CD4-positive, alpha-beta T cell treated with Interleukin-15 for 1 hour (primary cell): ENCODE data around the gene THSD4.
"Not testable (repeated sequence)": the region's sequence is repeated elsewhere in the genome, so short reads cannot be mapped to it uniquely, and the experiment has no call there.

Experiments
- DNase-seq: peaks from one replicate; pipeline ENCODE4 v3.0.0-alpha.2; 2020

The THSD4 gene

GRCh38 chr15:71396536-71397125 is 281.4 kb downstream of the THSD4 start:
- no peak for DNase-seq

DNA sequence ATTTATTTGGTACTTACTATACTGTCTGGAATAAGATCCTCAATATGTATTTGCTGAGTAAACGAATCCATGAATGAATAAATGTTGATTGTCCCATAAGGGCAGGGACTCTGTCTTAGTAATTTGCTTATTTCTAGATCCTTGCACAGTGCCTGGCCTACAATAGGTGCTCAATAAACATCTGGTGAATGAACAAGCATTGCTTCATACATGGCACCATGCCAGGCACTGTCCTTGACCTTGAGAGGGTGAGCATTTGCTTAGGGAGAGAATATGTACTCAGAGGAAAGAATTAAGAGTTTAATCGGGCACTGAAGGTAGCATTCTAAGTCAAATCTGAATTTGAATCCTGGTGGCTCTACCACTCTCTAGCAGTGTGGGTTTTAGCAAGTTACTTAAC is 282.1 kb downstream of the THSD4 start:
- DNase-seq: no peak

DNA sequence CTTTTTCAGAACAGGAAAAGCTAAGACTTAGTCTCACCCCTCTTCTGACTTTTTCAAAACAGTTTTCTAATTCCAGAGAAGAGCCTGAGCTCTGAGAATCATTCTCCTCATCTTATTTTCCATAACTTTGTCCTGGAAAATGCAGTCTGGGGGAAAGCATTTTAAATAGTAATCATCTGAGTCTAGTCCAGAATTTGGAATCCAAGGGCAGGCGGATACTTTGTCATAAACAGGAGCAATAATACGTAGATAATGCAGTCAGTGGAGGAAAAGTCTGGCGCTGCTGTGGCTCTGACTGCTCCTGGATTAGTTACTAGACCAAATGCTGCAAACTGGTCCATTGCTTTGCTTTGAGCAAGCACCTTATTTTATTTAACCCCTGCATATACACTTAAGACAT is 285.0 kb downstream of the THSD4 start:
- no peak for DNase-seq

GRCh38 chr15:71401728-71402127 is 286.5 kb downstream of the THSD4 start:
- not testable (repeated sequence) for DNase-seq

DNA sequence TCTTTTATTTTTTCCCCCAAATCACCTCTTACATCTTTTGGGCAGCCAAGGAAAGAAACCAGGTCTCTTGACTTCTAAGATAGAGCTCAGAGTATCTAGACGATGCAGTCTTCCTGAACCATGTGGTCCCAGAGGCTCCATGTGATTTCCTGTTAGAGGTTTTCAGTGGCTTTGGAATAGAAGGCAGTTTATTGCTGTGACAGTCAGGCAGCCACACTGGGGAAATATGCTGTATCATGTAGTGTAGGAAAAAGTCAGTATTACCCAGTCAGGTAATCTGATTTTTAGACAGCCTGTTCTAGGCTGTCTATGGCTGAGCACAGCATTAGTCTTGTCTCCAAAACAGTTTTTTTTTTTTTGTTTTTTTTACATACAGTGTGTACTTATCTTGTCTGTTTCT is 294.3 kb downstream of the THSD4 start:
- no peak for DNase-seq

DNA sequence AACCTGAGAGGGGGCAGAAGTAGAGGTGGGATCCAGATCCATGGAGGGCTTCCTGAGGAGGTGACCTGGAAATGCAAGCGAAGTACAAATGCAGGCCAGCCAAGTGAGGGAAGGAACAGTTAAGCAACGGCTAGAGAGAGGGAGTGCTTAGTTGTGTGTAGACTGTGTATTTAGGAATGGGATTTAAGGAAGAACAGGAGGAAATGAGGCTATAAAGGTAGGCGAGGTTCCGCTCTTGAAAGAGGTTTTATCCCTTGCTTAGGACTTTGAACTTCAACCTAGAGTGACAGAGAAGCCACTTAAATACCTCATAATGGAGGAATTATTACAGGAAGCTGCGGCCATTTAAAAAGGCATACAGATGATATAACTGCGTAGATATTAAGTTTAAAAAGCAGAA is 295.1 kb downstream of the THSD4 start:
- DNase-seq: no peak

DNA sequence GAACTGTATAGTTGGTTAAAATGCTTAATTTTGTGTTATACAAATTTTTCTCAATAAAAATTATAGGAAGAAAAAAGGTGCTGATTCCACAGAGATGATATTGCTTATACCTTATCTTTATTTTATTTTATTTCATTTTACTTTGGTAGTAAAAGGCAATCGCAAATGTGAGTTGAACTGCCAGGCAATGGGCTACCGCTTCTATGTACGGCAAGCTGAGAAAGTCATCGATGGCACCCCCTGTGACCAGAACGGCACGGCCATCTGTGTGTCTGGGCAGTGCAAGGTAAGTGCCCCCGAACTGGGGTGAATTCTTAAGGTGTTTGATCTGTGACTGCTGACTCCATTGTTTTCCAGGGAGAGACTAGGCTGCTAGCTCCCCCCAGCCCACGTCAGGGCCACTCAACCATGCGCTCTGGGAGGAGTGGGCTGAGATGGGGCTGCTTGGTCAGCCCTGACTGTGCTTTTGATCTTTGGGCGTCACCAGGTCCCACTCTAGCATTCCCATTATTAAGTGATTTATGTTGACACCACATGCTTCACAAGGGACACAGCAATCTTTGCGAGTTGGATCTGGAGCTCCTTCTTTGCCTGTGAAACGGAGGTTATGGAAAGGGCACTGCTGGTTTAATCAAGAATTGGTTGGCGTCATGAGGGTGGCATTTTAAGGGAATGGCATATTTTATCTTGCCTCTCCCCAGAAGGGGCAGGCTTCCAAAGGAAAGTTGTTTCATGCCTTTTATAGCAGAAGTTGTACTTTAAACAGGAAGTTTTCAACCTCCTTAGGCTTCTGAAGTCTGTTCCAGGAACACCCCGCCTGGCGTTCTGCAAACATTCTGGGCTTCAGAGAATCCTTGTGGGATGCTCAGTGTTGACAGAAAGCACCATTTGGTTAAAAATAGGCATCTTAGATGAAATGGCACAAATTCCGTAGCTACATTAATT is 296.5 kb downstream of the THSD4 start:
- DNase-seq: no peak

DNA sequence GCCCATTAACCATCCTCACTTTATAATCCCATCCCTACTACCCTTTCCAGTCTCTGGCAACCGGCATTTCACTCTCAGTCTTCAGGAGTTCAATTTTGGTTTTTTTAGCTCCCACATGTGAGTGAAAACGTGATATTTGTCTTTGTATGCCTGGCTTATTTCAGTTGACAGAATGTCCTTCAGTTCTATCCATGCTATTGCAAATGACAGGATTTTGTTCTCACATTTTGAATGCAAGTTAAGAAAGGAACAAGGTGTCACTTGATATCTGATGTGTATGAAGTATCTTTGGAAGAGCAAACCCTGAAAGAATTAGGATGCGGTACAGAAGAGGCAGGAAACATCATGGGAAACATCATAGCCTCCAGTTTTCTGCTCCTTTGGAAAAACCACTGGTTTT is 298.1 kb downstream of the THSD4 start:
- no peak for DNase-seq

DNA sequence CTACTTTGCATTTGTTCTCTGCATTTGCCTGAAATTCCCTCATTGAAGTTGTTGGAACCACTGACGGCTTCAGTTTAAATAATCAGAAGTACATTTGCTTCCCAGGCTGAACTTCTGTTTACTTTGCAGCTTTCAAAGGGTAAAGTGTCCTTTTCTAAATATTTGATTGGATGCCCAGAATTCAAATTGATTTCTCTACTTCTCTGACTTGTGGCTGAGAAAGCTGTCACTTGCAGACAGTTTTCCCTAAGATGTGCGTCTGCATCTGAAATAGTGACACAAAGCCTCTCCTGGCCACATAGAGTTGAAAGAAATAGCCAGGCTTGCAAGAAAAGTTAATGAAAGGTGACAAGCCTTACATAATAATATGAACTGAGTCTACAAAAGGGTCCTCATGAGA is 299.6 kb downstream of the THSD4 start:
- DNase-seq: no peak

DNA sequence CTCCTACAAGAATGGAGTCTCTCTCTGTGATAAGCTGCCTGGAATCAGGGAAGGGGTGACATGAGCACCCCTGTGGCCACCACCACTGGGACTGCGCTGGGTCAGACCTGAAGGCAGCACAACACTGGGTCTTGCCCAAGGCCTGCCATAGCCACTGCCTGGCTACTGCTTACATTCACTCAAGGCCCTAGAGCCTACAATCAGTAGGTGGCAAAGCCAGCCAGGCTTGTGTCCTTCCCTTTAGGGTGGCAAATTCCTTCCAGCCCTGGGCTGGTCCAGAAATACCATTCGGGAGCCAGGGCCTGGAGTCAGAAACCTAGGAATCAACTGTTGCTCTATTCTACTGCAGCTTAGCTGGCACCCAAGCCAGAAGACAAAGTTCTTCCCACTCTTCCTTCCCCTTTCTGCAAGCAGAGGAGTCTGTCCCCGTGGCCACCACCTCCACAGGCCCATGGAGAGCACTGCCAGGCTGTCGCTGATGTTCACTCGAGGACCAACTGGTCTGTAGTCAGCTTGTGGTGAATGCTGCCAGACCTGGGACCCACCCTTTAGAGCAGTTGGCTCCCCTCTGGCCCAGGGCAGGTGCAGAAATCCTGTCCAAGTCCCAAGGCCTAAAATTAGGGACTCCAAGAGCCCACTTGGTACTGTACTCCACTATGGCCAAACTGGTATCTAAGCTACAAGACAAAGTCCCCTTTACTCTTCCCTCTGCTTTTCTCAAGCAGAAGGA is 307.4 kb downstream of the THSD4 start:
- DNase-seq: no peak

DNA sequence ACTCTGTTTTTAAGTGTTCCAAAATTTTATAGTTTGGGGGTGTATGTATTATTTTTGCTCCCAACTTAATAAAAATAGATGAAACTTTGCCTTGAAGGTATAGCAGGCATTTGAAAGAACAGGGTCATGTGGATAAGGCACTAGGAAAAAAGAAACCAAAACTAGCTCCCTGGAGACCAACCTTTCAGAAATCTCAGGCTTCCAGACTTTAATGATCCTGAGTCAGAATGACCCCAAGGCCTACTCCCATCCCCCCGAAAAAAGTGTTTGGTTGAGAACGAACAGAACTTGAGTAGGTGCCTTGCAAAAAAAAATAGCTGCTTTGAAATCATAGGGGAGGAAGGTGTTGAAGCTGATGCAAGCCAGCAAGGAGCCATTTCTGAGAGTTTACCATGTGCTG is 309.5 kb downstream of the THSD4 start:
- no peak for DNase-seq

DNA sequence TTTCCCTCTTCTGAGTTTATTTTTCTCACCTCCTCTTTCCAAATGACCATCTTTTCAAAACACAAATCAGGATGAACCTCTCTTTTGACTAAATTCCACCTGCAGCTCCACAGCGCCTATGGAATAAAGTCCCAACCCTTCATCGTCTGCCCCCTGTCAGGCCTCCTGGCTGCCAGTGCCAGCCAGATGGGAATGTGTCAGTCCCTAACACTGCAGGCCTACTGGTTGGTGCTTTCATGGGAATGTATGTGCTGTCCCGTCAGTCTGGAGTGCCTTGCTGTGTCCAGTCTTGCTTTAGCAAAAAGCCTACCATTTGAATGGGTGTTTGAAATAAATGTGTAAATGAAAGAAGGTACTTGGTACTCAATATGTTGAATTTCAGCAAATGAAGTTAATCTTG is 310.1 kb downstream of the THSD4 start:
- no peak for DNase-seq

DNA sequence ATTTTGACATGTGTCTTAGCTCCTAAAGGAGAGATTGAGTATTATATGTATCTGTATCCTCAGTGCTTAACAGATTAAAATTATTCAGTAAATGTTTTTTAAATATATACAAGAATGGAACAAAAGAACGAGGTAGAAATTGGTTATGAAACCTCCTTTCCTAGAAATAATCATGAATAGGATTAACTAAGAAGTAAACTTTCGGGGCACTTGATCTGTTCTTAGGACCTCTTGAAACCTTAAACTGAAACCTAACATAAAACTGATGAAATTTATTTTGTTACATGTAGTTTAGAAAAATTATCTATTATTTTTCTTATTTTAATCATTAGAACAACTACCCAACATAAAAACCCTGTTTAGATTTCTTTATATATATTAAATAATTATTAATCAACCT is 311.5 kb downstream of the THSD4 start:
- no peak for DNase-seq

GRCh38 chr15:71430782-71431181 is 315.5 kb downstream of the THSD4 start:
- DNase-seq: no peak

DNA sequence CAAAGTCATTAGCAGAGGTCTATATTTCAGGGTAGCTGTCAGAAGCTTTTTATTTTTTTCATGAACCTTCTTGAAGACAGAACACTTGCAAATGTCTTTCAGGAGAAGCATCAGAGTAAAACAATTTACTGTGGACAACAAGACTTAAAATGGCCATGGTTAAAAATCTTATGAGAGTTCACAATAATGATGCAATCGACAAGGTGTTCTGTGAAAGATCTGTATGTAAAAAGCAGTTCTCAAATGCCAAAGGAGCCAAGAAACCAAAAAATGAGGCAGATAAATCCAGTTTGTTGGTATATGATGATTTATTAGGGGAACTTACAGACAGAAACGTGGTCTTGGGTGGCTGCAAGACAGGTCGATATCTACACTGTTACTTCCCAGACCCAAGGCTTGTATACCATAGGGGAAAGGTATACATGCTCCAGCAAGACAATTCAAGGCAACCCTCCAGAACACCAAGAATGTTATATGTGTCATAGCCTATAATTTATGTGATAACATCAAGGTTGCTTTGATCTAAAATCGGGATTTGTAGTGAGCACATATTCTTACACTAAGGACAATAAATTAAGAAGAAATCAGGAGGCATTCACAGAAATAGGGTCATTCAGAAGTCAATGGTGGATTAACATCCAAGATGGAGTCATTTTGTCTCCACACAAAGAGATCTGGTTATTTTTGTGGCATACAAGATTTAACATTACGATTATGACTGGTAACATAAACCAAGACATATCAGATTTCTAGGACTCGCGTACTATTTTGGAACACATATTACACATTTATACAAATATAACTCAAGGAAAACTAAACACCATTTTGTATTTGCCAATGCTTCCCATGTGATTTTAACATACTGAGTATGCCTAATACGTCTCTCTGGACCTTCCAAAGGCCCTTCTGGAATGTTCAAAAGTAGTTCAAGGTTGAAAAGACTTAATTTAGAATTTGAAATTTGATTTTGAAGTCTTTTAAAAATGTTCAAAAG is 316.4 kb downstream of the THSD4 start:
- DNase-seq: no peak

- DNase-seq: no peak
Observed at GRCh38 chr15:71433402-71433801, 318.1 kb downstream of the THSD4 start.

DNA sequence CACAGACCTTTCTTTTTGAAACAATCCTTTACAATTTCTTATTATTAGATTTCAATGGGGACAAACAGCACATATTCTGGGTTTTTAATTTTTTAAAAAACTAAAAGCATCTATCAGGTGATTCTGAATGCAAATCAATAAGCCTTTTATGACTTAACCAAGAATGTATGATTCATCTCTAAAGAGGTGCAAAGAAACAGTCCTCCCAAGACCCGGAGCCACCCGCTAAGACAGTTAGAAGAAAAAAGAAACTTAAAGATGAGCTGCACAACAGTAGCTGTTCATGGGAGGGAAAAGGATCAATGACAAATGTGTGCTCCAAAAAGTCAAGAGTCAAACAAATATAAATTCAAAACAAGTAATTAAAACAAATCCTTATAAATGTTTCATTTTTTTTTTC is 319.5 kb downstream of the THSD4 start:
- no peak for DNase-seq

GRCh38 chr15:71435552-71435951 is 320.3 kb downstream of the THSD4 start:
- no peak for DNase-seq

- no peak for DNase-seq
Observed at GRCh38 chr15:71436854-71437253, 321.6 kb downstream of the THSD4 start.

GRCh38 chr15:71437404-71437803 is 322.1 kb downstream of the THSD4 start:
- DNase-seq: no peak

DNA sequence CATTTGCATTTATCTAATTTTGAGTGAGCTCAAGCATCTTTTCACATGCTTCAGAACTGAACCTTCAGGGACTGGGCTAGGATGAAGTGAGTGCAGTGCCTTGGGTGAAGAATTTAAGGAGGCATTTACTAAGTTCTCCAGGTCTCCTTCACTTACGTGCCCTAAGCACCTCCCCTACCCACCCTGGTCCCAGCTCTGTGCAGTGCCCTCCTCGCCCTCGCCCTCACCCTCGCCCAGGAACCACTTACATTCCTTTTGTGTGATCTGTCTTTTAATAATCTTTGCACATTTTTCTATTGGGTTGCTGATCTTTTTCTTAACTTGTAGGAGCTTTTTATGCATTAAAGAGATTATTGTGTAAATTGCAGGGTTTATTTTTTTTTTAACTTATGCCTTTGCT is 322.6 kb downstream of the THSD4 start:
- DNase-seq: no peak

GRCh38 chr15:71439478-71439877 is 324.2 kb downstream of the THSD4 start:
- not testable (repeated sequence) for DNase-seq
